GM21423 (cell line): ENCODE results near the gene MYADML2.
A peak's percentile ranks its signal among the peaks of the same experiment; 100 is the strongest.

Experiments
- ATAC-seq: cut with Tn5 transposase; IDR thresholded peaks from one replicate; pipeline ENCODE4 v1.9.1; 2021; ENCODE audit warnings: mild to moderate bottlenecking, moderate library complexity; ENCODE audit not compliant: unreplicated experiment

Gene MYADML2

GRCh38 chr17:81926451-81927151, 20.4 kb downstream of the MYADML2 start:
- peak; percentile 17 for ATAC-seq

GRCh38 chr17:81925860-81926450, 21.1 kb downstream of the MYADML2 start:
- no peak for ATAC-seq

- ATAC-seq = no peak
Observed at GRCh38 chr17:81924557-81925532, 22.2 kb downstream of the MYADML2 start.

GRCh38 chr17:81923302-81924260, 23.5 kb downstream of the MYADML2 start:
- no peak for ATAC-seq

GRCh38 chr17:81922566-81923301, 24.3 kb downstream of the MYADML2 start:
- ATAC-seq = no peak

- no peak for ATAC-seq
Observed at GRCh38 chr17:81921996-81922565, 25.0 kb downstream of the MYADML2 start.

- no peak for ATAC-seq
Observed at GRCh38 chr17:81921537-81921862, 25.5 kb downstream of the MYADML2 start.

GRCh38 chr17:81920612-81921536, 26.2 kb downstream of the MYADML2 start:
- ATAC-seq = no peak

- ATAC-seq = no peak
Observed at GRCh38 chr17:81918832-81919545, 28.0 kb downstream of the MYADML2 start.

GRCh38 chr17:81918333-81918669, 28.7 kb downstream of the MYADML2 start:
- peak; percentile 27 for ATAC-seq

- ATAC-seq = peak; percentile 62
Observed at GRCh38 chr17:81917565-81918332, 29.3 kb downstream of the MYADML2 start, which contains the start of gene SIRT7. Gene SIRT7, minus strand, starts transcription at chr17:81918176. Its CDS starts 45 bp downstream, at chr17:81918131.

- no peak for ATAC-seq
Observed at GRCh38 chr17:81916234-81917001, 30.6 kb downstream of the MYADML2 start.

- no peak for ATAC-seq
Observed at GRCh38 chr17:81915331-81915730, 31.7 kb downstream of the MYADML2 start.

GRCh38 chr17:81914103-81914850, 32.8 kb downstream of the MYADML2 start:
- ATAC-seq = no peak

GRCh38 chr17:81913394-81914102, 33.5 kb downstream of the MYADML2 start:
- no peak for ATAC-seq
